Esophagus (tissue), 2 donors: Measurements from ENCODE around the gene SLC6A12. TPM values are rescaled to one million over a fixed set of nuclear protein-coding genes. Genes with fewer than 3 reads are reported as not detected.

ENCODE experiments used
- H3K27ac ChIP-seq, 2 donors: one replicate each; pipeline ENCODE4 v1.5.1; 2013; ENCODE audit warnings: low read depth in 2 of 2, mild to moderate bottlenecking in 2 of 2, inconsistent platforms in 1 of 2, low read length in 1 of 2, moderate library complexity in 1 of 2
- H3K27me3 ChIP-seq, 2 donors: one replicate each; pipeline ENCODE4 v1.6.1; 2013; ENCODE audit warnings: low read length in 2 of 2, control low read depth in 1 of 2, mild to moderate bottlenecking in 1 of 2; ENCODE audit not compliant: insufficient read depth in 2 of 2, control insufficient read depth in 1 of 2
- H3K36me3 ChIP-seq, 2 donors: one replicate each; pipeline ENCODE4 v1.6.1; 2013; ENCODE audit warnings: low read length in 1 of 2; ENCODE audit not compliant: control insufficient read depth in 2 of 2, insufficient read depth in 2 of 2
- H3K4me1 ChIP-seq, 2 donors: one replicate each; pipeline ENCODE4 v1.6.1; 2013; ENCODE audit warnings: low read length in 1 of 2; ENCODE audit not compliant: control insufficient read depth in 2 of 2, insufficient read depth in 2 of 2
- H3K4me3 ChIP-seq, 2 donors: one replicate each; pipeline ENCODE4 v1.5.1; 2013; ENCODE audit warnings: low read length in 2 of 2, mild to moderate bottlenecking in 2 of 2, low read depth in 1 of 2, moderate library complexity in 1 of 2
- H3K9me3 ChIP-seq, 2 donors: one replicate each; pipeline ENCODE4 v1.6.1; 2013; ENCODE audit warnings: mild to moderate bottlenecking in 2 of 2, low read depth in 1 of 2, low read length in 1 of 2, moderate library complexity in 1 of 2; ENCODE audit not compliant: control insufficient read depth in 2 of 2, insufficient read depth in 1 of 2
- WGBS, 2 donors: extraction: QIAGEN DNeasy Blood & Tissue Kit; methylation state at CpG; one replicate each; pipeline ENCODE4 v1.1.7; 2013; 5-methylcytosine and 5-hydroxymethylcytosine counted together
- polyA plus RNA-seq, 2 donors: library from polyadenylated mRNA; stranded (reverse); fragments of 200-250 nt; gene quantifications; one replicate each; pipeline ENCODE4 v1.2.3, GENCODE V29; 2013
- donor health status: healthy with polysubstance abuse.
- donor health status: Bipolar disorder and iron deficiency.

The SLC6A12 gene
- polyA plus RNA-seq, 2 donors = 0.11 TPM; not detected in 1

DNA sequence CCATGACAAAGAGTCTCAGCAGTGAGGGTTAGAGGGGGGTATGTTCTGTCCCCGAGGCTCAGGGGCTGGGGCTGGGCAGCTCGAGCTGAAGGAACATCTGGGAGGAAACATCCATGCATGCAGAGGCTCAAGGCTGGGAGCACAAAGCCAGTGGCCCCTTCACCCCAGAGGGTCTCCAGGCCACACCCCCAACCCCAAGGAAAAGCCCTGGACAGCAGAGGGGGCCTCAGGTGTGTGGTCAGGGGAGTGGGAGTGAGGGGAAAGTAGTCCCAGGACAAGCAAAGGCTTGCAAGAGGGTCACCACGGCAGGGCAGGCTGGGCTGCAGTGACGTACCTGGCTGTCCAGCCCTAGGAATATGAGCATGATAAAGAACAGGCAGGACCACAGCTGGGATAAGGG lies 17.5 kb downstream of the SLC6A12 start:
- no peaks in the 10 kb centered on the region for H3K9me3 ChIP-seq
- H3K36me3 ChIP-seq = no peaks in the 10 kb centered on the region
- H3K27ac ChIP-seq = no peak overlapping the region
- no peak overlapping the region for H3K4me3 ChIP-seq
- WGBS, 2 donors = 67 to 84% methylated on average over 4 of the region's 4 CpGs
- no peaks in the 10 kb centered on the region for H3K27me3 ChIP-seq
- H3K4me1 ChIP-seq = no peaks in the 10 kb centered on the region

GRCh38 chr12:195951-196350 lies 18.0 kb downstream of the SLC6A12 start:
- H3K4me3 ChIP-seq = no peak overlapping the region
- 88 to 90% methylated on average over 15 of the region's 15 CpGs for WGBS, 2 donors
- no peak overlapping the region for H3K27ac ChIP-seq
- no peaks in the 10 kb centered on the region for H3K9me3 ChIP-seq
- no peaks in the 10 kb centered on the region for H3K36me3 ChIP-seq
- no peaks in the 10 kb centered on the region for H3K4me1 ChIP-seq
- H3K27me3 ChIP-seq = no peaks in the 10 kb centered on the region

DNA sequence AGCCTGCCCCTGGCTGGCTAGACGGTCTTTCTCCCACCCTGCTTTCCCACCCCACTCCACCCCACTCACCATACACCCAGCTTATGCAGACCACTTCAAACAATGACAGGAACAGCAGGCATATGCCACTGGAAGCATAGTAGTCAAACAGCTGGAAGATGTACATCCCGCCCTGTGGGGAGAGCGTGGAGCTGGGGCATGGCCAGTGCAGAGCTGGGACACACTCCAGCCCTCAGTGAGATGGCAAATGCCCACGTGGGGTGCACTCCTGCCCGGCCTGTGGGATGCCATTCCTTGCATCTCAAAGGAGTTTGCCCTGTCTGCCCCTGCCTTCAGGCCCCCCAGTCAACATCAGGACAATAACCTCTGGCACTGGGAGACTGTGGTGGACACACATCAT lies 18.8 kb downstream of the SLC6A12 start:
- no peaks in the 10 kb centered on the region for H3K4me1 ChIP-seq
- no peaks in the 10 kb centered on the region for H3K9me3 ChIP-seq
- 65 to 84% methylated on average over 5 of the region's 5 CpGs for WGBS, 2 donors
- H3K4me3 ChIP-seq = no peak overlapping the region
- H3K27ac ChIP-seq = no peak overlapping the region
- no peaks in the 10 kb centered on the region for H3K36me3 ChIP-seq
- H3K27me3 ChIP-seq = no peaks in the 10 kb centered on the region

GRCh38 chr12:194276-194675 lies 19.7 kb downstream of the SLC6A12 start:
- H3K36me3 ChIP-seq = no peaks in the 10 kb centered on the region
- H3K27me3 ChIP-seq = no peaks in the 10 kb centered on the region
- H3K27ac ChIP-seq = no peak overlapping the region
- 79 to 91% methylated on average over 7 of the region's 7 CpGs for WGBS, 2 donors
- H3K9me3 ChIP-seq = no peaks in the 10 kb centered on the region
- H3K4me1 ChIP-seq = peaks cover 0 to 2% of the 10 kb centered on the region in 2 donors
- H3K4me3 ChIP-seq = no peak overlapping the region

DNA sequence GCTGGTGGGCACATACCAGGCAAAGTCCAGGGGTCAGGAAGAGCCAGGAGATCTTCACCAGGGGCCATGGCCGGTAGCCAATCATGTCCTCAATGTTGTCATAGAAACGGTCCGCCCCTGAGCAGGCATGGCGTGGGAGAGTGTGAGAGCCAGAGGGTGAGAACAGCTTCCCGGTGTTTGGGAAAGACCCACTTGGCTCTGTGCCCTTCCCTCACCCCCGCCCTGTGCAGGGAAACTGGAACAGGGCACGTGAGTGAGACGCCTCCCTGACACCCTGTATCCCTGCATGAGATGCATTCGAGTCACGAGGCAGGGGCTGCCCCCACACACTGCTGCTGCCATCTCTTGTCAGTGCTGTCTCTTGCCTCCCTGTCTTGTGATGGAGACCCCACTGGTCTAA lies 20.7 kb downstream of the SLC6A12 start:
- 53 to 64% methylated on average over 10 of the region's 10 CpGs for WGBS, 2 donors
- no peaks in the 10 kb centered on the region for H3K36me3 ChIP-seq
- no peaks in the 10 kb centered on the region for H3K9me3 ChIP-seq
- no peak overlapping the region for H3K27ac ChIP-seq
- peaks cover 2 to 3% of the 10 kb centered on the region in 2 donors for H3K4me1 ChIP-seq
- no peak overlapping the region for H3K4me3 ChIP-seq
- no peaks in the 10 kb centered on the region for H3K27me3 ChIP-seq

DNA sequence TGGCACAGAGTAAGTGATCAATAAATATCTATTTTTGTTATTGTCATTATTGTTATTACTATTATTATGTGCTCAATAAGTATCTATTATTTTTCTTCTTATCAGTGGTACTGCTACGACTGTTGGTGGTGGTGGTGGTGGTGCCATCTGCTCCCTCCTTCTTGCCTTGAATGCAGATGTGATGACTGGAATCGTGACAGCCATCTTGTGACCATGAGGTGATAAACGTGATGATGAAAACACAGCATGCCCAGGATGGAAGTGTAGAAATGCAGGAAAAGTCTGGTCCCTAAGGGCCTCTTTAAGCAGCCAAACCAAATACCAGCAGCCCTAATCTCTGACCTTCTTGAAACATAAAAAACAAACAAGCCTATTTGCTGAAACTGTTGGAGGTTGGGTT lies 22.4 kb downstream of the SLC6A12 start:
- no peak overlapping the region for H3K4me3 ChIP-seq
- no peaks in the 10 kb centered on the region for H3K36me3 ChIP-seq
- no peak overlapping the region for H3K27ac ChIP-seq
- WGBS, 2 donors = 80 to 86% methylated on average over 3 of the region's 3 CpGs
- H3K9me3 ChIP-seq = no peaks in the 10 kb centered on the region
- peaks cover 2 to 3% of the 10 kb centered on the region in 2 donors for H3K4me1 ChIP-seq
- no peaks in the 10 kb centered on the region for H3K27me3 ChIP-seq

DNA sequence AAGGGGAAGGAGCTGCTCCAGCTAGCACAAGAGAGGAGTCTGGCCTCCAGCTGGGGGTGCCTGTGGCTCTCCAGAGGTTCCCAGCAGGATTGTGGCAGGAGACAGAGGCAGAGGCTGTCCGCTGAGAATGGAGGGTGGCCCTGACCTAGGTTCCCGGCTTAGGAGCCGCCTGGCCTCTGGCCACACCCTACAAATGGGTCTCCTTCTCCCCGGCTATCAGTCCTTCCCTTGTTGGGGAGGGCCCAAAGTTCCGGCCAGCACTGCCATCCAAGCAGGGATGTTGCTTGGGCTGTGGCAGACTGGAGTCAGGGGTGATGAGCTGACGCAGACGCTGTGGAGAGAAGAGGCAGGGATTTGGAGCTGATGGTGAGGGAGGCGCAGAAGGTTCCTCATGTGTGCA lies 23.1 kb downstream of the SLC6A12 start:
- no peak overlapping the region for H3K4me3 ChIP-seq
- no peaks in the 10 kb centered on the region for H3K9me3 ChIP-seq
- H3K4me1 ChIP-seq = peaks cover 2 to 3% of the 10 kb centered on the region in 2 donors
- H3K27ac ChIP-seq = no peak overlapping the region
- 90 to 91% methylated on average over 8 of the region's 8 CpGs for WGBS, 2 donors
- H3K36me3 ChIP-seq = no peaks in the 10 kb centered on the region
- H3K27me3 ChIP-seq = no peaks in the 10 kb centered on the region

DNA sequence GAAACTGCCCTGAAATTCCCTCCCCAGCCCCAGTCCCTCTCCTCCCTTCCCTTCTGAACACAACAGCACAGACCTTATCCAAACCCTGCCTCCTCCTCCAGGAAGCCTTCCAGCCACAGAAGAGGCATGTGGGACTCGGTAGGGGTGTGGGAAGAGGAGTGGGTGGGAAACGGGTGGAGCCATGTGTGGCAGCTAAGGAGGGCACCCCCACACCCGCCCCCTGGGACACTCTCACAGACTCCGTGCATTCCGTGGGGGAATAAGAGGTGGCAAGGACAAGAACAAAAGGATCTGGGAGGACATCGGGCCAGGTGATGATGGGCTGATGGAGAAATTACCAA lies 24.4 kb downstream of the SLC6A12 start:
- Histone ChIP-seq H3K9me3 (no peaks in the 10 kb centered on the region), H3K4me1 (peaks cover 2 to 3% of the 10 kb centered on the region in 2 donors), H3K36me3 (no peaks in the 10 kb centered on the region), H3K4me3 (no peak overlapping the region), H3K27ac (no peak overlapping the region), H3K27me3 (no peaks in the 10 kb centered on the region)
- 72 to 73% methylated on average over 6 of the region's 6 CpGs for WGBS, 2 donors

GRCh38 chr12:188910-189621 lies 24.9 kb downstream of the SLC6A12 start:
- 8 to 10% methylated on average over 33 to 52 of the region's 52 CpGs for WGBS, 2 donors
- Histone ChIP-seq H3K9me3 (no peaks in the 10 kb centered on the region), H3K36me3 (no peaks in the 10 kb centered on the region), H3K27ac (no peak overlapping the region), H3K4me3 (peak overlapping the region; percentile 39 to 44), H3K4me1 (peaks cover 2 to 3% of the 10 kb centered on the region in 2 donors), H3K27me3 (no peaks in the 10 kb centered on the region)
